ENCODE results near the gene ASGR2.

DNA sequence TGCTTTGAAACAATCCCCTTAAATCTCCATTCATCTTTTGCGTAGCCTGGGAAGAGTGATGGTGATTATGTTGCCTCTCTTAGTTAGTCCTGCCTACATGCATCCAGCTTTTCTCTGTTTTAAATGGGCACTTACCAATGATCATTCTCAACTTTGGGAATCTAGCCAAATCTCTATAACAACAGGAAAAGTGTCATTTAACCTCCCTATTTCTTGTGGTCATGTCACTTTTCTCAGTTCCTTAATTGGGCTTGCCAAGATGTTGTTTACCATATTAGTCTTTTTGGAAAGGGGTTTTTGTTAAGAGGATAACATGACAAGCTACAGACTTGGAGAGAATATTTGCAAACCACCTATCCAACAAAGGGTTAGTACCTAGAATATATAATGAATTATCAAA is 19.0 kb downstream of the ASGR2 start:
- TF ChIP-seq, protein P1, sequence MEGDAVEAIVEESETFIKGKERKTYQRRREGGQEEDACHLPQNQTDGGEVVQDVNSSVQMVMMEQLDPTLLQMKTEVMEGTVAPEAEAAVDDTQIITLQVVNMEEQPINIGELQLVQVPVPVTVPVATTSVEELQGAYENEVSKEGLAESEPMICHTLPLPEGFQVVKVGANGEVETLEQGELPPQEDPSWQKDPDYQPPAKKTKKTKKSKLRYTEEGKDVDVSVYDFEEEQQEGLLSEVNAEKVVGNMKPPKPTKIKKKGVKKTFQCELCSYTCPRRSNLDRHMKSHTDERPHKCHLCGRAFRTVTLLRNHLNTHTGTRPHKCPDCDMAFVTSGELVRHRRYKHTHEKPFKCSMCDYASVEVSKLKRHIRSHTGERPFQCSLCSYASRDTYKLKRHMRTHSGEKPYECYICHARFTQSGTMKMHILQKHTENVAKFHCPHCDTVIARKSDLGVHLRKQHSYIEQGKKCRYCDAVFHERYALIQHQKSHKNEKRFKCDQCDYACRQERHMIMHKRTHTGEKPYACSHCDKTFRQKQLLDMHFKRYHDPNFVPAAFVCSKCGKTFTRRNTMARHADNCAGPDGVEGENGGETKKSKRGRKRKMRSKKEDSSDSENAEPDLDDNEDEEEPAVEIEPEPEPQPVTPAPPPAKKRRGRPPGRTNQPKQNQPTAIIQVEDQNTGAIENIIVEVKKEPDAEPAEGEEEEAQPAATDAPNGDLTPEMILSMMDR (IDR thresholded peaks at IDR 0.05; ENCODE audit: borderline replicate concordance, extremely low read depth, low read length, poor library complexity, severe bottlenecking): no peak
- no peak for TF ChIP-seq EZH2 (IDR thresholded peaks at IDR 0.05; ENCODE audit: borderline replicate concordance, low read depth, low read length, severe bottlenecking)
